NK-92 (cell line): Measurements from ENCODE around the gene TMEM183A.

Experiments used
- DNase-seq: peaks from one replicate; lab custom pipeline; 2025; ENCODE audit not compliant: unreplicated experiment; lab: John Stamatoyannopoulos, UW

The TMEM183A gene

GRCh38 chr1:203066965-203067364 lies 59.8 kb downstream of the TMEM183A start:
- DNase-seq: no peak

- DNase-seq: no peak
Observed at GRCh38 chr1:203069030-203069747, 62.0 kb downstream of the TMEM183A start.

- no peak for DNase-seq
Observed at GRCh38 chr1:203072002-203072602, 64.9 kb downstream of the TMEM183A start.

GRCh38 chr1:203072911-203073310 lies 65.7 kb downstream of the TMEM183A start:
- no peak for DNase-seq

GRCh38 chr1:203073469-203073868 lies 66.3 kb downstream of the TMEM183A start:
- no peak for DNase-seq
